HG03039 (cell line): ENCODE data around the gene INPP5K.
"Not testable (repeated sequence)": the region's sequence is repeated elsewhere in the genome, so short reads cannot be mapped to it uniquely, and the experiment has no call there.

Experiments used
- ATAC-seq: cut with Tn5 transposase; IDR thresholded peaks from one replicate; pipeline ENCODE4 v1.9.1; 2021; ENCODE audit warnings: mild to moderate bottlenecking, moderate library complexity; ENCODE audit not compliant: unreplicated experiment

Gene INPP5K

GRCh38 chr17:1508709-1509108 lies 7.7 kb downstream of the INPP5K start:
- not testable (repeated sequence) for ATAC-seq

GRCh38 chr17:1506649-1507267 lies 9.7 kb downstream of the INPP5K start:
- ATAC-seq, result no peak

GRCh38 chr17:1505586-1505985 lies 10.8 kb downstream of the INPP5K start:
- no peak for ATAC-seq

- ATAC-seq, result no peak
These were observed 11.5 kb downstream of the INPP5K start for GRCh38 chr17:1504866-1505265.

GRCh38 chr17:1503699-1504098 lies 12.7 kb downstream of the INPP5K start:
- no peak for ATAC-seq

- ATAC-seq, result no peak
These were observed 17.5 kb downstream of the INPP5K start for GRCh38 chr17:1498869-1499268.

GRCh38 chr17:1498233-1498632 lies 18.2 kb downstream of the INPP5K start:
- no peak for ATAC-seq

- no peak for ATAC-seq
These were observed 18.6 kb downstream of the INPP5K start for GRCh38 chr17:1497831-1498230.

GRCh38 chr17:1496869-1497268 lies 19.5 kb downstream of the INPP5K start:
- ATAC-seq, result no peak

- no peak for ATAC-seq
These were observed 21.0 kb downstream of the INPP5K start for GRCh38 chr17:1495265-1495989.

GRCh38 chr17:1494736-1495253 lies 21.6 kb downstream of the INPP5K start:
- no peak for ATAC-seq

GRCh38 chr17:1494203-1494602 lies 22.2 kb downstream of the INPP5K start:
- ATAC-seq, result no peak

- ATAC-seq, result no peak
These were observed 23.0 kb downstream of the INPP5K start for GRCh38 chr17:1493291-1493980.

GRCh38 chr17:1492249-1493206 lies 23.9 kb downstream of the INPP5K start, which contains the start of gene MYO1C:
MYO1C (minus strand) TSS chr17:1492686; CDS start chr17:1492487, 199 bp downstream.
- ATAC-seq, result no peak

- peak; percentile 37 for ATAC-seq
These were observed 24.8 kb downstream of the INPP5K start for GRCh38 chr17:1491443-1492248.

GRCh38 chr17:1490643-1491442 lies 25.6 kb downstream of the INPP5K start:
- peak; percentile 29 for ATAC-seq

- ATAC-seq, result no peak
These were observed 27.6 kb downstream of the INPP5K start for GRCh38 chr17:1488826-1489270.

GRCh38 chr17:1487939-1488825 lies 28.2 kb downstream of the INPP5K start:
- ATAC-seq, result peak; percentile 32
